Activated CD4-positive, alpha-beta T cell treated with anti-CD3 and anti-CD28 coated beads, Interleukin-2, amount 10 ng/mL, durations not matched to agents 7 days and 5 days (primary cell): Measurements from ENCODE around the gene RPL23. TPM values are rescaled to one million over a fixed set of nuclear protein-coding genes. Genes with fewer than 3 reads are reported as not detected.

ENCODE experiments used
- CTCF ChIA-PET: fragments of 350-600 bp; sonication (Branson Sonifier 250); formaldehyde crosslinking; loops from one replicate; lab custom pipeline; 2021; ENCODE audit warnings: antibody characterized with exemption; lab: Charles Lee
- POLR2A ChIA-PET: fragments of 350-600 bp; sonication (Branson Sonifier 250); formaldehyde crosslinking; loops from one replicate; lab custom pipeline; 2021; ENCODE audit warnings: antibody characterized with exemption; lab: Charles Lee
- DNase-seq: peaks from one replicate; pipeline ENCODE4 v3.0.0-alpha.2; 2020
- H3K27ac Mint-ChIP-seq: one replicate; pipeline ENCODE4 v1.8.0; 2021; ENCODE audit warnings: mild to moderate bottlenecking, moderate library complexity, mixed read lengths
- H3K27me3 Mint-ChIP-seq: one replicate; pipeline ENCODE4 v1.8.0; 2021; ENCODE audit warnings: mixed read lengths
- H3K36me3 Mint-ChIP-seq: one replicate; pipeline ENCODE4 v1.8.0; 2021; ENCODE audit warnings: low read depth, mixed read lengths
- H3K4me1 Mint-ChIP-seq: one replicate; pipeline ENCODE4 v1.8.0; 2021; ENCODE audit warnings: mixed read lengths
- H3K4me3 Mint-ChIP-seq: one replicate; pipeline ENCODE4 v1.8.0; 2021; ENCODE audit warnings: mild to moderate bottlenecking, moderate library complexity, mixed read lengths
- H3K9me3 Mint-ChIP-seq: one replicate; pipeline ENCODE4 v1.8.0; 2021; ENCODE audit warnings: mixed read lengths
- total RNA-seq, 2 experiments: library from RNA; stranded (reverse); gene quantifications; one replicate each; pipeline ENCODE4 v1.2.3, GENCODE V29; 2021

Gene RPL23
- total RNA-seq, 2 experiments from 2014 or later: 1,147 to 1,160 TPM

DNA sequence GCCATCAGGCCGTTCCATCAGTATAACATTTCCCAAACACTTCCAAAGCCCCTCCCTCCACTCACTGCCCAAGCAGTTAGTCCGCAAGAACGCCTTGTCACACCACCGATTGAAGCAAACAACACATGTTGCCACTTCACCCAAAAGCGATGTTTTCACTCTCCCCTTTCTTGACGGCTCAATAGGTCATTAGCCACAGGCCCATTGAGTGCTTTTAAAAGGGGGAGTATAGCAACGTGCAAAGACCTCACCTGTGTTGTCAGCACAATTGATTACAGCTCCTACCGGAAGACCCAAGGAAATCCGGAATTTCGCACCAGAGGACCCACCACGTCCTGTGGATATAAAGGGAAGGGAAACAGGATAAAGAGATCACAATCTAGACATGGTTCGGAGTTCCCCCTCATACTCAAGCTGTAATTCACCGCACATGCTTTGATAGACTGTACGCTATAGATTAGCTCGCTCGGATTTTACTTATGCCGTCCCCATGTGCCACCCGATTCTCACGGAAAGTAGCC, 690 bp downstream of the RPL23 start:
- POLR2A ChIA-PET: interaction anchor here (0.6 kb wide), 1 partner anchor 15 kb away, joined by 3 read pairs; no protein-coding TSS in a partner anchor

DNA sequence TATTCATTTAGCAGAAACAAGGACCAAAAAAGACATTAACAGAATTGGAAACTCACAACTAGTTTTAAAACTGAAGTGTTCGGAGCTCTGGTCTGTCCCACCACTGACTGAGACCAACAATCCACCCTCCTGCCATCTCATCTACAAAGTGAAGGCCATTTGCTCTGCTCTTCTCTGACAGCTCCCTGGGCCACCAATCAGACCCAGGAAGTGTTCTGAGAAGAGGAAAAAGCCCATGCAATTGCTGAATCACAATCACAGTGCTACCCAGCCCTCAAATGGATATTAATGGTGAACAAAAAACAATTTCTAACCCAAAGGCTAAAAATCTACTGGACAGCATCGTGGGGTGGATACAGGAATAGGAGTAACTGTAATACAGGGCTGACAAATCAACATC, 2.1 kb downstream of the RPL23 start:
- ChIA-PET POLR2A (no interaction called here), CTCF (interaction anchor here (0.6 to 3.6 kb wide), 2 partner anchors 10 to 19 kb away, joined by 3 to 16 read pairs; partner anchors contain the start of gene LASP1)
- H3K27ac Mint-ChIP-seq: peak overlapping the region; percentile 39

More for the DNA sequence above, 690 bp downstream of the RPL23 start:
- CTCF ChIA-PET: interaction anchor here (0.9 to 3.6 kb wide), 3 partner anchors 10 to 27 kb away, joined by 3 to 16 read pairs (median 3); partner anchors contain the start of genes CWC25 and LASP1
- no peaks in the 10 kb centered on the region for H3K27me3 Mint-ChIP-seq
- peak overlapping the region; percentile 92 for H3K4me3 Mint-ChIP-seq
- H3K27ac Mint-ChIP-seq: peak overlapping the region; percentile 98
- H3K36me3 Mint-ChIP-seq: peaks cover 55% of the 10 kb centered on the region
- peaks cover 48% of the 10 kb centered on the region for H3K4me1 Mint-ChIP-seq
- DNase-seq: peak; percentile 16
- H3K9me3 Mint-ChIP-seq: no peaks in the 10 kb centered on the region

DNA sequence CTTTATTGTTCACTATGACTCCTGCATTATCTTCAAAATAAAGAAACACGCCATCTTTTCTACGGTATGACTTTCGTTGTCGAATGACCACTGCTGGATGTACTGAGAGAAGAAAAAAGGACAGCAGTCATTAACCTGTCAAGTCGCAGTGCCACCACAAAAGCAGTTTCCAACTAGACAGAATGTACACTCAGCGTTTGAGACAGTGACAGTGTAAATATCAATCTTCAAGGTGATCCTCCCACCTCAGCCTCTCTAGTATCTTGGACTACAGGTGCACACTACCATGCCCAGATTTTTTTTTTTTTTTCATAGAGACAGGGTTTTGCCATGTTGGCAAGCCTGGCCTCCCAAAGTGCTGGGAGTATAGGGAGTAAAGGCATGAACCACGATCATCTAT, 3.1 kb downstream of the RPL23 start:
- H3K9me3 Mint-ChIP-seq: no peaks in the 10 kb centered on the region
- peaks cover 61% of the 10 kb centered on the region for H3K36me3 Mint-ChIP-seq
- POLR2A ChIA-PET: no interaction called here
- DNase-seq: no peak
- H3K4me3 Mint-ChIP-seq: peak overlapping the region; percentile 92
- peak overlapping the region; percentile 37 for H3K27ac Mint-ChIP-seq
- H3K27me3 Mint-ChIP-seq: no peaks in the 10 kb centered on the region
- CTCF ChIA-PET: interaction anchor here (0.5 kb wide), 1 partner anchor 9 kb away, joined by 5 read pairs; no protein-coding TSS in a partner anchor
- H3K4me1 Mint-ChIP-seq: peaks cover 48% of the 10 kb centered on the region

More for the DNA sequence above, 2.1 kb downstream of the RPL23 start:
- Mint-ChIP-seq H3K36me3 (peaks cover 61% of the 10 kb centered on the region), H3K4me3 (peak overlapping the region; percentile 92), H3K27me3 (no peaks in the 10 kb centered on the region), H3K4me1 (peaks cover 48% of the 10 kb centered on the region), H3K9me3 (no peaks in the 10 kb centered on the region)
- no peak for DNase-seq

DNA sequence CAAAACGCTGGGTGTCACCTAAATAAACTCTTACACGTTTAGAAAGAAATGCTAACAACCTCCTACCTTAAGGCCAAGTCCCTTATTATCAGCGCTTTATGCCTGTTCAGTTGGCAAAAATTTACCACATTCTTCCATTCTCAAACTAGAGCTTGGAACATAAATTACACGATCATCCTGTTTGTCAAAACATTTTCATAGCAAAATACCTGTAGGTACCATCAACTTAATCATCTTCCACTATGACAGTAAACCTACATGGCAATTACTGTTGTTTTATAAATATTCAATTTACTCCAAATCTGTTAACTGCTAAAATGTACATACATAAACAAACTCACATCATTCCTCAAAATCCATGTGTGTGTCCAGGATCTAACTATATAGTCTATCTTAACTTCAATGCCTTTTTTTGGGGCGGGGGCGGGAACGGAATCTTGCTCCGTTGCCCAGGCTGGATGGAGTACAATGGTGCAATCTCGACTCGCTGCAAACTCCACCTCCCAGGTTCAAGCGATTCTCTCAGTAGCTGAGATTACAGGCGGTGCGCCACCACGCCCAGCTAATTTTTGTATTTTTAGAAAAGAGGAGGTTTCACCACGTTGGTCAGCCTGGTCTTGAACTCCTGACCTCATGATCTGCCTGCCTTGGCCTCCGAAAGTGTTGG, 4.4 kb downstream of the RPL23 start:
- no peaks in the 10 kb centered on the region for H3K27me3 Mint-ChIP-seq
- no peak for DNase-seq
- no peaks in the 10 kb centered on the region for H3K9me3 Mint-ChIP-seq
- no peak overlapping the region for H3K27ac Mint-ChIP-seq
- peaks cover 39% of the 10 kb centered on the region for H3K4me1 Mint-ChIP-seq
- ChIA-PET POLR2A (no interaction called here), CTCF (no interaction called here)
- no peak overlapping the region for H3K4me3 Mint-ChIP-seq
- H3K36me3 Mint-ChIP-seq: peaks cover 61% of the 10 kb centered on the region

GRCh38 chr17:38848557-38848891, 5.0 kb downstream of the RPL23 start:
- H3K27ac Mint-ChIP-seq: no peak overlapping the region
- H3K4me1 Mint-ChIP-seq: peaks cover 35% of the 10 kb centered on the region
- H3K36me3 Mint-ChIP-seq: peaks cover 61% of the 10 kb centered on the region
- no peaks in the 10 kb centered on the region for H3K27me3 Mint-ChIP-seq
- CTCF ChIA-PET: no interaction called here
- no peak overlapping the region for H3K4me3 Mint-ChIP-seq
- DNase-seq: no peak
- H3K9me3 Mint-ChIP-seq: no peaks in the 10 kb centered on the region
- POLR2A ChIA-PET: no interaction called here

DNA sequence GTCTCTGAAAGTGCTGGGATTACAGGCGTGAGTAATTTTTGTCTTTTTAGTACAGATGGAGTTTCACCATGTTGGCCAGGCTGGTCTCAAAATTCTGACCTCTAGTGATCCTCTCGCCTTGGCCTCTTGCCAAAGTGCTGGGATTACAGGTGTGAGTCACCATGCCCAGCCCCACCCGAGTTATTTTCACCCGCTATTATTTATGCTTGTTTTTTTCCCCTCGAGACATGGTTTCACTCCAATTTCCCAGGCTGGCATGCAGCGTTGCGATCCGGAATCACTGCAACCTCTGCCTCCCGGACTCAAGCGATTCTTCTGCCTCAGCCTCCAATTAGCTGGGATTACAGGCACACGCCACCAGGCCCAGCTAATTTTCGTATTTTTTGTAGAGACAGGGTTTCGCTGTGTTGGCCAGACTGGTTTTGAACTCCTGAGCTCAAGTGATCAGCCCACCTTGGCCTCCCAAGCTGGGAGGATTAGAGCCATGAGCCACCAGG, 9.2 kb downstream of the RPL23 start:
- CTCF ChIA-PET: interaction anchor here (1.5 kb wide), 1 partner anchor 12 kb away, joined by 3 read pairs; no protein-coding TSS in a partner anchor
- DNase-seq: no peak
- Mint-ChIP-seq H3K36me3 (peaks cover 20% of the 10 kb centered on the region), H3K4me1 (peaks cover 7% of the 10 kb centered on the region), H3K4me3 (no peak overlapping the region), H3K9me3 (no peaks in the 10 kb centered on the region), H3K27ac (no peak overlapping the region), H3K27me3 (no peaks in the 10 kb centered on the region)
- POLR2A ChIA-PET: interaction anchor here (0.8 kb wide), 1 partner anchor 390 kb away, joined by 3 read pairs; no protein-coding TSS in a partner anchor

DNA sequence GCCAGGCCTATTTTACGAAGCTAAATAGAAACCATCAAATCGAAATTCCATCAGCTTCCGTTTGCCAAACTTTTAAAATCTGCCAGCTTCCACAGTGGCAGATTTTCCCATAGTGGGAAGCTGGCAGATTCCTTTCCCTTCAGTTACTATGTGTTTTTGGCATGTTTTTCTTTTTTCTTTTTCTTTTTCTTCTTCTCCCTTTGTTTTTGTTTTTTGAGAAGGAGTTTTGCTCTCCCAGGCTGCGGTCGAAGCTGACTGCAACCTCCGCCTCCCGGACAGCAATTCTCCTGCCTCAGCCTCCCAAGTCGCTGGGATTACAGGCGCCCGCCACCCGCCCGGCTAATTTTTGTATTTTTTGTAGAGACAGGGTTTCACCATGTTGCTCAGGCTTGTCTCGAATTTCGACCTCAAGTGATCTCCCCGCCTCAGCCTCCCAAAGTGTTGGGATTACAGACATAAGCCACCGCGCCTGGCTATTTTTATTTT, 27.7 kb downstream of the RPL23 start:
- Mint-ChIP-seq H3K27ac (peak overlapping the region; percentile 99), H3K27me3 (no peaks in the 10 kb centered on the region), H3K4me3 (peak overlapping the region; percentile 95), H3K9me3 (no peaks in the 10 kb centered on the region), H3K36me3 (peaks cover 8% of the 10 kb centered on the region), H3K4me1 (peaks cover 36% of the 10 kb centered on the region)
- ChIA-PET CTCF (interaction anchor here (0.6 to 1.3 kb wide), 3 partner anchors 27 to 371 kb away, joined by 3 to 4 read pairs (median 3); no protein-coding TSS in a partner anchor), POLR2A (interaction anchor here (0.5 to 1.3 kb wide), 3 partner anchors 9 to 74 kb away, joined by 3 to 5 read pairs (median 4); partner anchors contain the start of gene RPL23)
- DNase-seq: no peak

- H3K4me1 Mint-ChIP-seq: peaks cover 36% of the 10 kb centered on the region
- ChIA-PET CTCF (interaction anchor here (0.6 to 1.3 kb wide), 3 partner anchors 28 to 372 kb away, joined by 3 to 4 read pairs (median 3); no protein-coding TSS in a partner anchor), POLR2A (interaction anchor here (1.3 kb wide), 1 partner anchor 29 kb away, joined by 5 read pairs; the partner anchor contains the start of gene RPL23)
- H3K36me3 Mint-ChIP-seq: peaks cover 14% of the 10 kb centered on the region
- H3K27ac Mint-ChIP-seq: peak within 1 kb of the TSS; percentile 99
- DNase-seq: peak; percentile 94
- no peaks in the 10 kb centered on the region for H3K27me3 Mint-ChIP-seq
- peak within 1 kb of the TSS; percentile 95 for H3K4me3 Mint-ChIP-seq
- no peaks in the 10 kb centered on the region for H3K9me3 Mint-ChIP-seq
Measured at GRCh38 chr17:38824899-38825761, 28.4 kb downstream of the RPL23 start, which contains the start of gene CWC25. TSS of gene CWC25 (minus strand) at chr17:38825321. CDS start at chr17:38825183, 138 bp downstream.

DNA sequence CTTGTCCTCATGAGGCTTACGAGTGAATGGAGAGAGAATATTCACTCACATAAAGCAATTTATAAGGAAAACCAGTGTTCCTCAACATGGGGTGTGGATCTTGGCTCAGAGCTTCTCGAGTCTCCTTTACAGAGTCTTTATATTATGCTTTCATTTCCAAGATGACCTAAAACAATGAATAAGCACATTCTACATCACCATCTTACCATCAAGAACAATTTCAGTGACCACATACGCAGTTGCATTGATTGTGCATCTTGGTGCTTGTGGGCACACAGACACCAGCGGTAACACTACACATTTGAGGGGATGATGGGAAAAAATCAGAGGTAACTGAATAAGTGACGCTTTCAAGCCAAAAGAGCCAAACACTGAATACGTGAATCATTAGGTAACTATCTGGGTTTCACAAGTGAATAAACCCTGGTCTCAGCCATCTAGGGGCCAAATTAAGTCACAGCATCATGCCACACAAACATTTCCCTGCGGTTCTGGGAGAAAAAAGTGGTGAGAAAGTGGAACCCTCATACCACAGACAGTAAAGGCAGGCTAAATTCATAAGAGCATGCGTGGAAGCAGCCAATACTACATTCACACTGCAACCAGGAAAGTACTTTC, 37.8 kb downstream of the RPL23 start:
- Mint-ChIP-seq H3K4me1 (peaks cover 8% of the 10 kb centered on the region), H3K4me3 (no peak overlapping the region), H3K9me3 (no peaks in the 10 kb centered on the region), H3K27ac (no peak overlapping the region), H3K27me3 (no peaks in the 10 kb centered on the region), H3K36me3 (peaks cover 31% of the 10 kb centered on the region)
- CTCF ChIA-PET: no interaction called here
- POLR2A ChIA-PET: no interaction called here
- DNase-seq: peak; percentile 26

- POLR2A ChIA-PET: no interaction called here
Measured at GRCh38 chr17:38809828-38810227, 43.7 kb downstream of the RPL23 start.

DNA sequence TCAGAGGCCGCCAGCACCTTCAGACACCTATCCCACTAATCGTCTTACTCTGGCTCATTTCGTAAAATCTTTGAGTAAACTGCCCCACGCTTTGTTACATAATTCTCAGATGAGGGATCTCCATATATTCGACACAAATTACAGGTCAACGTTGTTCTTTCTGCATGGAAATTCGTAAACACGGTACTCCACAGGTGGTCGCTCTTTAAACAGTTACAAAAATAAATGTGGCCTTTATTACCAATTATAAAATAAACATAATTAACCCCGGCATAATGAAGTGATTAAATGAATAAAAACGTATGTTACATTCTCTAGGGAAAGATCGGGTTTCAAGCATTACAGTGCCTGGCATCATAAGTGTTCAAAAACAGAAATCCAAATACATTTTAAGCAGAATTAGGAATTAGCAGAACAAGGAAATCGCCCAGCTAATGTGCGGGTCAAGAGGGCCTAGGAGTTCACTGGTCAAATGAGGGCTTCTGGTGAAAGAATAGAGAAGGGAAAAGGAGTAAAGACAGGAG, 53.2 kb downstream of the RPL23 start:
- no peaks in the 10 kb centered on the region for H3K9me3 Mint-ChIP-seq
- DNase-seq: no peak
- no peaks in the 10 kb centered on the region for H3K27me3 Mint-ChIP-seq
- H3K4me1 Mint-ChIP-seq: peaks cover 36% of the 10 kb centered on the region
- H3K36me3 Mint-ChIP-seq: peaks cover 49% of the 10 kb centered on the region
- ChIA-PET CTCF (interaction anchor here (1.6 kb wide), 1 partner anchor 20 kb away, joined by 4 read pairs; no protein-coding TSS in a partner anchor), POLR2A (no interaction called here)
- H3K4me3 Mint-ChIP-seq: peak overlapping the region; percentile 81
- H3K27ac Mint-ChIP-seq: peak overlapping the region; percentile 79

More at GRCh38 chr17:38809828-38810227, 43.7 kb downstream of the RPL23 start:
- Mint-ChIP-seq H3K4me1 (no peaks in the 10 kb centered on the region), H3K4me3 (no peak overlapping the region), H3K36me3 (peaks cover 47% of the 10 kb centered on the region), H3K9me3 (no peaks in the 10 kb centered on the region), H3K27me3 (no peaks in the 10 kb centered on the region), H3K27ac (no peak overlapping the region)
- no peak for DNase-seq
- CTCF ChIA-PET: interaction anchor here (1.4 kb wide), 1 partner anchor 48 kb away, joined by 3 read pairs; no protein-coding TSS in a partner anchor
